ENCODE data around the gene OLIG1. TPM values are rescaled to one million over a fixed set of nuclear protein-coding genes. Genes with fewer than 3 reads are reported as not detected.
A peak's percentile ranks its signal among the peaks of the same experiment; 100 is the strongest.

The OLIG1 gene
- total and polyA plus RNA-seq, 2 donors (not counting 1 experiment from before 2014, with no cell fraction given): 0.33 TPM; not detected in 1

DNA sequence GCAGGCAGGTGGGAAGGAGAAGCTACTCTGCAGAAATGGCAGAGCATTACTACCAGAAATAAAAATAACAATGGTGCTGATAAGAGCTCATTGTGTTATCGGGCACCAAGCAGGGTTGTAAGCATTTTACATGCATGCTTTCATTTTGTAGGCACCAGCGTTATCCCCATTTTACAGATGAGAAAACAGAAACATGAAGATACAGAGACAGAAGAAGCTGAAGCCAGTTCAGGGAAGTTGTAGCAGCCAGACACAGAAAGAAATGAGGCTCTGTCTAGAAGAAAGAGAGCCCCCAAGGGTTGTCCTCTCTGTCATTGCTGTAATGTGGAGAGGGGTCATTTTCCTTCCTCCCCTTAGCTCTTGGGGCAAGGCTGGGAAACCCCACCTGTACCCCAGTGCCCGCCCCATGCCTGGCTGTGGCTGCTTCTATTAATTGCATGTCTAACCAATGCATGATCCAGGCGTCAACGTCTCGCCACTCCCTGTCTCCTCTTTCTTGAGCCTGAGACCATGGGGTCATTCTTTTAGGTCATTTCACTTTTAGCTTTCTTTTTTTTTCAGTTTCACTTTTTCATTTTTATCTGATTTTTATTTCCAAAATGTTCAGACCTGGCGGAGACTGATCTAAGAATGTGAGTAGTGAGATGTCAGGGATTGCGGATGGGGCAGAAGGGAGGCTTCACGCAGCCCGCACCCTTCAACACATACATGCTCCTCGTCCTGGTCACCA lies 6.8 kb downstream of the OLIG1 start:
- ChIA-PET POLR2A (no interaction called here), CTCF (no interaction called here)
- H3K4me3 ChIP-seq (ENCODE audit: control extremely low read depth in 1 of 5, extremely low read depth in 1 of 5, insufficient read depth in 1 of 5, low read depth in 2 of 5, low read length in 4 of 5): no peak overlapping the region
- Mint-ChIP-seq H3K4me1 (peaks cover 6% of the 10 kb centered on the region), H3K9me3 (ENCODE audit: insufficient read depth) (no peaks in the 10 kb centered on the region), H3K4me3 (no peak overlapping the region), H3K27ac (no peak overlapping the region), H3K27me3 (peaks cover 76% of the 10 kb centered on the region)
- H3K4me1 ChIP-seq (ENCODE audit: control insufficient read depth in 2 of 2, insufficient read depth in 2 of 2, low read length in 2 of 2): peaks cover 2 to 8% of the 10 kb centered on the region in 2 donors
- no peak overlapping the region for H3K27ac ChIP-seq (ENCODE audit: low read length in 2 of 2)
- 82% methylated on average over 2 of the region's 11 CpGs for WGBS (ENCODE audit: insufficient coverage)
- no peak overlapping the region for H2AFZ ChIP-seq (ENCODE audit: insufficient read depth, low read depth, low read length, poor library complexity, severe bottlenecking)
- ATAC-seq (ENCODE audit: low read depth) (no peak), DNase-seq (no peak)
- H3K27me3 ChIP-seq (replicated peaks in 1 of 4; ENCODE audit: control extremely low read depth in 1 of 4, control insufficient read depth in 3 of 4, insufficient read depth in 4 of 4, low read length in 3 of 4): peaks cover 0 to 53% (median 18%) of the 10 kb centered on the region in 4 experiments
- H3K9ac ChIP-seq (ENCODE audit: low read length): no peak overlapping the region
- H3K9me3 ChIP-seq (ENCODE audit: control extremely low read depth in 1 of 3, control insufficient read depth in 2 of 3, insufficient read depth in 1 of 3, low read length in 2 of 3): peaks cover 0 to 5% (median 0%) of the 10 kb centered on the region in 3 donors
- no peak for TF ChIP-seq EZH2 (IDR thresholded peaks at IDR 0.05; ENCODE audit: borderline replicate concordance, insufficient read depth, low read depth, low read length, poor library complexity, severe bottlenecking)
- TF ChIP-seq, protein P1, sequence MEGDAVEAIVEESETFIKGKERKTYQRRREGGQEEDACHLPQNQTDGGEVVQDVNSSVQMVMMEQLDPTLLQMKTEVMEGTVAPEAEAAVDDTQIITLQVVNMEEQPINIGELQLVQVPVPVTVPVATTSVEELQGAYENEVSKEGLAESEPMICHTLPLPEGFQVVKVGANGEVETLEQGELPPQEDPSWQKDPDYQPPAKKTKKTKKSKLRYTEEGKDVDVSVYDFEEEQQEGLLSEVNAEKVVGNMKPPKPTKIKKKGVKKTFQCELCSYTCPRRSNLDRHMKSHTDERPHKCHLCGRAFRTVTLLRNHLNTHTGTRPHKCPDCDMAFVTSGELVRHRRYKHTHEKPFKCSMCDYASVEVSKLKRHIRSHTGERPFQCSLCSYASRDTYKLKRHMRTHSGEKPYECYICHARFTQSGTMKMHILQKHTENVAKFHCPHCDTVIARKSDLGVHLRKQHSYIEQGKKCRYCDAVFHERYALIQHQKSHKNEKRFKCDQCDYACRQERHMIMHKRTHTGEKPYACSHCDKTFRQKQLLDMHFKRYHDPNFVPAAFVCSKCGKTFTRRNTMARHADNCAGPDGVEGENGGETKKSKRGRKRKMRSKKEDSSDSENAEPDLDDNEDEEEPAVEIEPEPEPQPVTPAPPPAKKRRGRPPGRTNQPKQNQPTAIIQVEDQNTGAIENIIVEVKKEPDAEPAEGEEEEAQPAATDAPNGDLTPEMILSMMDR (IDR thresholded peaks at IDR 0.05): no peak
- no peaks in the 10 kb centered on the region for H3K79me2 ChIP-seq (ENCODE audit: control insufficient read depth, insufficient read depth, low read length)
- H4K20me1 ChIP-seq (ENCODE audit: control insufficient read depth, insufficient read depth, low read length, poor library complexity, severe bottlenecking): no peaks in the 10 kb centered on the region
- H3K4me2 ChIP-seq (replicated peaks; ENCODE audit: low read depth, low read length, poor library complexity, severe bottlenecking): no peak overlapping the region
- H3K36me3 ChIP-seq (replicated peaks in 1 of 2; ENCODE audit: control extremely low read depth in 1 of 2, control insufficient read depth in 1 of 2, extremely low read depth in 1 of 2, insufficient read depth in 2 of 2, low read length in 1 of 2): no peaks in the 10 kb centered on the region
- intact Hi-C loops (cut with micrococcal nuclease): no loop called here

- WGBS (ENCODE audit: insufficient coverage): 0% methylated on average over 5 of the region's 10 CpGs
- no peak overlapping the region for H3K4me3 Mint-ChIP-seq
- TF ChIP-seq, protein P1 (IDR thresholded peaks at IDR 0.05): no peak
- TF ChIP-seq EZH2 (IDR thresholded peaks at IDR 0.05; ENCODE audit: borderline replicate concordance, insufficient read depth, low read depth, low read length, poor library complexity, severe bottlenecking): no peak
- intact Hi-C loops (cut with micrococcal nuclease): no loop called here
- Histone ChIP-seq H3K27me3 (replicated peaks in 1 of 4; ENCODE audit: control extremely low read depth in 1 of 4, control insufficient read depth in 3 of 4, insufficient read depth in 4 of 4, low read length in 3 of 4) (peaks cover 0 to 30% (median 9%) of the 10 kb centered on the region in 4 experiments), H2AFZ (ENCODE audit: insufficient read depth, low read depth, low read length, poor library complexity, severe bottlenecking) (no peak overlapping the region), H3K4me3 (ENCODE audit: control extremely low read depth in 1 of 5, extremely low read depth in 1 of 5, insufficient read depth in 1 of 5, low read depth in 2 of 5, low read length in 4 of 5) (no peak overlapping the region), H3K4me1 (ENCODE audit: control insufficient read depth in 2 of 2, insufficient read depth in 2 of 2, low read length in 2 of 2) (peaks cover 0 to 4% of the 10 kb centered on the region in 2 donors), H3K27ac (ENCODE audit: low read length in 2 of 2) (no peak overlapping the region), H3K79me2 (ENCODE audit: control insufficient read depth, insufficient read depth, low read length) (no peaks in the 10 kb centered on the region), H3K9ac (ENCODE audit: low read length) (no peak overlapping the region), H3K4me2 (replicated peaks; ENCODE audit: low read depth, low read length, poor library complexity, severe bottlenecking) (no peak overlapping the region), H3K9me3 (ENCODE audit: control extremely low read depth in 1 of 3, control insufficient read depth in 2 of 3, insufficient read depth in 1 of 3, low read length in 2 of 3) (peaks cover 0 to 5% (median 0%) of the 10 kb centered on the region in 3 donors), H3K36me3 (replicated peaks in 1 of 2; ENCODE audit: control extremely low read depth in 1 of 2, control insufficient read depth in 1 of 2, extremely low read depth in 1 of 2, insufficient read depth in 2 of 2, low read length in 1 of 2) (no peaks in the 10 kb centered on the region), H4K20me1 (ENCODE audit: control insufficient read depth, insufficient read depth, low read length, poor library complexity, severe bottlenecking) (no peaks in the 10 kb centered on the region)
- peaks cover 1% of the 10 kb centered on the region for H3K4me1 Mint-ChIP-seq
- ATAC-seq (ENCODE audit: low read depth) (peak; percentile 33), DNase-seq (no peak)
- no peak overlapping the region for H3K27ac Mint-ChIP-seq
- no peaks in the 10 kb centered on the region for H3K9me3 Mint-ChIP-seq (ENCODE audit: insufficient read depth)
- ChIA-PET POLR2A (no interaction called here), CTCF (no interaction called here)
- peaks cover 61% of the 10 kb centered on the region for H3K27me3 Mint-ChIP-seq
These were observed 9.1 kb downstream of the OLIG1 start for GRCh38 chr21:33078907-33079582.

Measured in B cell (primary cell).